ENCODE results near the gene NDUFAF8. TPM values are rescaled to one million over a fixed set of nuclear protein-coding genes. Genes with fewer than 3 reads are reported as not detected.
A peak's percentile ranks its signal among the peaks of the same experiment; 100 is the strongest.

The NDUFAF8 gene, protein sequence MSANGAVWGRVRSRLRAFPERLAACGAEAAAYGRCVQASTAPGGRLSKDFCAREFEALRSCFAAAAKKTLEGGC
- 61.5 TPM for total RNA-seq
- long read RNA-seq, transcript NDUFAF8-201 (3 exons, 615 nt), result major isoform, 27 of 29 reads
- long read RNA-seq, partial matches to known transcripts, result 0 of 29 reads
- long read RNA-seq, other reads (novel, unspliced or antisense), result 0 of 29 reads

GRCh38 chr17:81238815-81239713 lies at the start of gene NDUFAF8, which contains the start of gene TEPSIN:
TSS of gene NDUFAF8 (plus strand) at chr17:81239318. CDS start at chr17:81239364, 46 bp downstream.
TSS of gene TEPSIN (minus strand) at chr17:81239055. CDS start at chr17:81239033, 22 bp downstream.
- H3K27me3 ChIP-seq (ENCODE audit: low read depth), result no peaks in the 10 kb centered on the region
- intact Hi-C loops (cut with micrococcal nuclease), result no loop called here
- H3K9me3 ChIP-seq (replicated peaks), result no peaks in the 10 kb centered on the region
- DNase-seq, result peak; percentile 97
- peak within 1 kb of the TSS; percentile 92 for H3K27ac ChIP-seq (replicated peaks)
- H3K4me3 ChIP-seq, result peak within 1 kb of the TSS; percentile 99
- peaks cover 11% of the 10 kb centered on the region for H3K36me3 ChIP-seq
- peaks cover 45% of the 10 kb centered on the region for H3K4me1 ChIP-seq
- TF ChIP-seq, protein P1, sequence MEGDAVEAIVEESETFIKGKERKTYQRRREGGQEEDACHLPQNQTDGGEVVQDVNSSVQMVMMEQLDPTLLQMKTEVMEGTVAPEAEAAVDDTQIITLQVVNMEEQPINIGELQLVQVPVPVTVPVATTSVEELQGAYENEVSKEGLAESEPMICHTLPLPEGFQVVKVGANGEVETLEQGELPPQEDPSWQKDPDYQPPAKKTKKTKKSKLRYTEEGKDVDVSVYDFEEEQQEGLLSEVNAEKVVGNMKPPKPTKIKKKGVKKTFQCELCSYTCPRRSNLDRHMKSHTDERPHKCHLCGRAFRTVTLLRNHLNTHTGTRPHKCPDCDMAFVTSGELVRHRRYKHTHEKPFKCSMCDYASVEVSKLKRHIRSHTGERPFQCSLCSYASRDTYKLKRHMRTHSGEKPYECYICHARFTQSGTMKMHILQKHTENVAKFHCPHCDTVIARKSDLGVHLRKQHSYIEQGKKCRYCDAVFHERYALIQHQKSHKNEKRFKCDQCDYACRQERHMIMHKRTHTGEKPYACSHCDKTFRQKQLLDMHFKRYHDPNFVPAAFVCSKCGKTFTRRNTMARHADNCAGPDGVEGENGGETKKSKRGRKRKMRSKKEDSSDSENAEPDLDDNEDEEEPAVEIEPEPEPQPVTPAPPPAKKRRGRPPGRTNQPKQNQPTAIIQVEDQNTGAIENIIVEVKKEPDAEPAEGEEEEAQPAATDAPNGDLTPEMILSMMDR (IDR thresholded peaks at IDR 0.05; ENCODE audit: borderline replicate concordance), result peak; percentile 11

- Histone ChIP-seq H3K4me3 (no peak overlapping the region), H3K36me3 (peaks cover 6% of the 10 kb centered on the region), H3K9me3 (replicated peaks) (no peaks in the 10 kb centered on the region), H3K27ac (replicated peaks) (no peak overlapping the region), H3K27me3 (ENCODE audit: low read depth) (no peaks in the 10 kb centered on the region), H3K4me1 (peaks cover 12% of the 10 kb centered on the region)
- intact Hi-C loops (cut with micrococcal nuclease), result no loop called here
- TF ChIP-seq, protein P1 (IDR thresholded peaks at IDR 0.05; ENCODE audit: borderline replicate concordance), result peak; percentile 34
- DNase-seq, result no peak
These were observed 49.2 kb upstream of the NDUFAF8 start for GRCh38 chr17:81189670-81190530.

DNA sequence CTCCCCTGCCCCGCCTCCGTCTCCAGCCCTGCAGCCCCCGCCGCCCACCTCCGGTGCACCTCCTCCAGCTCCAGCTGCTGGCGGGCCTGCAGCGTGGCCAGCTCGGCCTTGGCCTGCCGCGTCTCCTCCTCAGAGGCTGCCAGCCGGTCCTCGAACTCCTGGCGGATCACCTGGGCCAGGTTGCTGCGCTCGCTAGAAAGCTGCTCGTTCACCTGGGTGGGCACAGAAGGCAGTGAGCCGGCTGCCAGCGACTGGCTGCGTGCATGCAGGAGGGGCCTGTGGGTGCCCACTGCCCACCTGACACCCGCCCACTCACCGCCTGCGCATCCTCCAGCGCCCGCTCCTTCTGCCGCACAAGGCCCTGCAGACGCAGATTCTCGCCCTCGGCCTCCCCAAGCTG lies 48.5 kb upstream of the NDUFAF8 start:
- intact Hi-C loops (cut with micrococcal nuclease), result no loop called here

GRCh38 chr17:81191116-81191515 lies 48.0 kb upstream of the NDUFAF8 start:
- Histone ChIP-seq H3K4me3 (no peak overlapping the region), H3K36me3 (peaks cover 6% of the 10 kb centered on the region), H3K9me3 (replicated peaks) (no peaks in the 10 kb centered on the region), H3K27ac (replicated peaks) (no peak overlapping the region), H3K27me3 (ENCODE audit: low read depth) (no peaks in the 10 kb centered on the region), H3K4me1 (peaks cover 24% of the 10 kb centered on the region)
- DNase-seq, result no peak
- TF ChIP-seq, protein P1 (IDR thresholded peaks at IDR 0.05; ENCODE audit: borderline replicate concordance), result no peak
- intact Hi-C loops (cut with micrococcal nuclease), result no loop called here

More for the DNA sequence above, 48.5 kb upstream of the NDUFAF8 start:
- peaks cover 6% of the 10 kb centered on the region for H3K36me3 ChIP-seq
- H3K27ac ChIP-seq (replicated peaks), result no peak overlapping the region
- H3K27me3 ChIP-seq (ENCODE audit: low read depth), result no peaks in the 10 kb centered on the region
- no peak overlapping the region for H3K4me3 ChIP-seq
- no peak for DNase-seq
- TF ChIP-seq, protein P1 (IDR thresholded peaks at IDR 0.05; ENCODE audit: borderline replicate concordance), result no peak
- peaks cover 19% of the 10 kb centered on the region for H3K4me1 ChIP-seq
- no peaks in the 10 kb centered on the region for H3K9me3 ChIP-seq (replicated peaks)

- peaks cover 29% of the 10 kb centered on the region for H3K4me1 ChIP-seq
- TF ChIP-seq, protein P1 (IDR thresholded peaks at IDR 0.05; ENCODE audit: borderline replicate concordance), result no peak
- H3K27ac ChIP-seq (replicated peaks), result no peak overlapping the region
- intact Hi-C loops (cut with micrococcal nuclease), result no loop called here
- H3K4me3 ChIP-seq, result no peak overlapping the region
- no peaks in the 10 kb centered on the region for H3K9me3 ChIP-seq (replicated peaks)
- H3K36me3 ChIP-seq, result peaks cover 6% of the 10 kb centered on the region
- no peak for DNase-seq
- no peaks in the 10 kb centered on the region for H3K27me3 ChIP-seq (ENCODE audit: low read depth)
These were observed 47.5 kb upstream of the NDUFAF8 start for GRCh38 chr17:81191646-81192045.

Measured in left ventricle myocardium inferior (tissue), 1 donor.